ES-I3 (cell line): Measurements from ENCODE around the gene GLT8D2.
"Not testable (repeated sequence)": the region's sequence is repeated elsewhere in the genome, so short reads cannot be mapped to it uniquely, and the experiment has no call there.

Experiments used
- H3K36me3 ChIP-seq: 2 replicates; pipeline ENCODE4 v1.6.1; 2013; ENCODE audit warnings: mild to moderate bottlenecking, low read length, control low read depth, moderate library complexity; ENCODE audit not compliant: insufficient read depth
- H3K4me1 ChIP-seq: 2 replicates; pipeline ENCODE4 v1.6.1; 2013; ENCODE audit warnings: mild to moderate bottlenecking, control low read depth, low read length; ENCODE audit not compliant: insufficient read depth
- H3K9ac ChIP-seq: 2 replicates; pipeline ENCODE4 v1.6.1; 2013; ENCODE audit warnings: low read depth, mild to moderate bottlenecking, low read length, moderate library complexity
- H3K9me3 ChIP-seq: 2 replicates; pipeline ENCODE4 v1.6.1; 2013; ENCODE audit warnings: mild to moderate bottlenecking, low read length, moderate library complexity; ENCODE audit not compliant: control insufficient read depth, insufficient read depth

GLT8D2 gene

DNA sequence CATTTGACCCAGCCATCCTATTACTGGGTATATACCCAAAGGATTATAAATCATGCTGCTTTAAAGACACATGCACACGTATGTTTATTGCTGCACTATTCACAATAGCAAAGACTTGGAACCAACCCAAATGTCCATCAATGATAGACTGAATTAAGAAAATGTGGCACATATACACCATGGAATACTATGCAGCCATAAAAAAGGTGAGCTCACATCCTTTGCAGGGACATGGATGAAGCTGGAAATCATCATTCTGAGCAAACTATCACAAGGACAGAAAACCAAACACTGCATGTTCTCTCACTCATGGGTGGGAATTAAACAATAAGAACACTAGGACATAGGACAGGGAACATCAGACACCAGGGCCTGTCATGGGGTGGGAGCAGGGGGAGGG, 10.2 kb downstream of the GLT8D2 start:
- H3K9me3 ChIP-seq, H3K36me3 ChIP-seq, H3K9ac ChIP-seq, H3K4me1 ChIP-seq: not testable (repeated sequence)

DNA sequence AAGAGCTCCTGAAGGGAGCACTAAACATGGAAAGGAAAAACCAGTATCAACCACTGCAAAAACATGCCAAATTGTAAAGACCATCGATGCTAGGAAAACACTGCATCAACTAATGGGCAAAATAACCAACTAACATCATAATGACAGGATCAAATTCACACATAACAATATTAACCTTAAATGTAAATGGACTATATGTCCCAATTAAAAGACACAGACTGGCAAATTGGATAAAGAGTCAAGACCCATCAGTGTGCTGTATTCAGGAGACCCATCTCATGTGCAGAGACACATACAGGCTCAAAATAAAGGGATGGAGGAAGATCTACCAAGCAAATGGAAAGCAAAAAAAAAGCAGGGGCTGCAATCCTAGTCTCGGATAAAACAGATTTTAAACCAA, 13.8 kb downstream of the GLT8D2 start:
- not testable (repeated sequence) for H3K36me3 ChIP-seq, H3K9me3 ChIP-seq, H3K4me1 ChIP-seq, H3K9ac ChIP-seq

- not testable (repeated sequence) for H3K9ac ChIP-seq, H3K36me3 ChIP-seq, H3K9me3 ChIP-seq, H3K4me1 ChIP-seq
Measured at GRCh38 chr12:104030596-104030995, 19.4 kb downstream of the GLT8D2 start.

GRCh38 chr12:104026841-104027599, 23.0 kb downstream of the GLT8D2 start:
- Histone ChIP-seq H3K9me3 (peaks cover 11% of the 10 kb centered on the region), H3K9ac (no peak overlapping the region), H3K4me1 (no peaks in the 10 kb centered on the region), H3K36me3 (no peaks in the 10 kb centered on the region)

GRCh38 chr12:104025771-104026170, 24.2 kb downstream of the GLT8D2 start:
- Histone ChIP-seq H3K4me1 (no peaks in the 10 kb centered on the region), H3K36me3 (no peaks in the 10 kb centered on the region)

DNA sequence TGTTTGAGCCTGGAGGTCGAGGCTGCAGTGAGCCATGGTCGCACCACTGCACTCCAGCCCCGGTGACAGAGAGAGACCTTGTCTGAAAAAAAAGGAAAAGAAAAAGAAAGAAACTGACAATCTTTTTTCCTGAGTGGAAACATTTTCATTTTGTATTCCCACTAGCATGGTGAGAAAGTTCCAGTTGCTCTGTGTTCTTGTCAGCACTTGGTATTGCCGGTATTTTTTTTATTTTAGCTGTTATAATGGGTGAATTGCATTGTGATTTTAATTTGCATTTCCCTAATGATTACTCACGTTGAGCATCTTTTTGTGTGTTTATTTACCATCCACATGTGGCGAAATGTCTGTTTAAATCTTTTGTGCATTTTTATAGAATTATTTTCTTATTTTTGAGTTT, 25.6 kb downstream of the GLT8D2 start:
- Histone ChIP-seq H3K9ac (no peak overlapping the region), H3K36me3 (no peaks in the 10 kb centered on the region), H3K4me1 (no peaks in the 10 kb centered on the region), H3K9me3 (peaks cover 11% of the 10 kb centered on the region)

More at GRCh38 chr12:104025771-104026170, 24.2 kb downstream of the GLT8D2 start:
- Histone ChIP-seq H3K9ac (no peak overlapping the region), H3K9me3 (peaks cover 11% of the 10 kb centered on the region)

DNA sequence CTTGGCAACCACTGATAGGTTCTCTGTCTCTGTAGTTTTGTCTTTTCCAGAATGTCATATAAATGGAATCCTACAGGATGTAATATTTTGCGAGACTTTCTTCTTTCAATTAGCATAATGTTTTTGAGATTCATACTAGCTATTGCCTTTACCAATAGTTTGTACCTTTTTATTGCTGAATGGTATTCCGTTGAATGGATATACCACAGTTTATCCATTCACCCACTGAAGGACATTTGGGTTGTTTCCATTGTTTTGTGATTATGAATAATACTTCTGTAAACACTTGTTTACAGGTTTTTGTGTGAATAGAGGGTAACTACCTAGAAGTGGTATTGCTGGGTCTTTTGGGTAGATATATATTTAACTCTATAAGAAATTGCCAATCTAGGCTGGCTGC, 26.3 kb downstream of the GLT8D2 start:
- H3K9me3 ChIP-seq = peaks cover 11% of the 10 kb centered on the region

GRCh38 chr12:104022786-104023185, 27.2 kb downstream of the GLT8D2 start:
- Histone ChIP-seq H3K9me3 (peaks cover 11% of the 10 kb centered on the region), H3K36me3 (no peaks in the 10 kb centered on the region), H3K9ac (no peak overlapping the region), H3K4me1 (no peaks in the 10 kb centered on the region)

More for the DNA sequence above, 26.3 kb downstream of the GLT8D2 start:
- H3K9ac ChIP-seq = no peak overlapping the region
- H3K36me3 ChIP-seq = no peaks in the 10 kb centered on the region
- no peaks in the 10 kb centered on the region for H3K4me1 ChIP-seq

DNA sequence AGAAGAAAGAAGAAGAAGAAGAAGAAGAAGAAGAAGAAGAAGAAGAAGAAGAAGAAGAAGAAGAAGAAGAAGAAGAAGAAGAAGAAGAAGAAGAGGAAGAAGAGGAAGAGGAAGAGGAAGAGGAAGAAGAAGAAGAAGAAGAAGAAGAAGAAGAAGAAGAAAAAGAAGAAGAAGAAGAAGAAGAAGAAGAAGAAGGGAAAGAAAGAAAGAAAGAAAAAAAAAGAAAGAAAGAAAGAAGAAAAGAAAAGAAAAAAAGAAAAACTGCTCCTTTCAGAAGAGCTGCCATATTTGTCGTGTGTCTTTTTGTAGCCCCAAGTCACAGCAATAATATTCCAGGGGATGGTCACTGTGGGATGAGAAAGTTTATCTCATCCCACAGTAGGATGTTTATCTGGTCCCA, 28.1 kb downstream of the GLT8D2 start:
- H3K36me3 ChIP-seq, H3K4me1 ChIP-seq, H3K9ac ChIP-seq: not testable (repeated sequence)
- H3K9me3 ChIP-seq = peaks cover 11% of the 10 kb centered on the region

DNA sequence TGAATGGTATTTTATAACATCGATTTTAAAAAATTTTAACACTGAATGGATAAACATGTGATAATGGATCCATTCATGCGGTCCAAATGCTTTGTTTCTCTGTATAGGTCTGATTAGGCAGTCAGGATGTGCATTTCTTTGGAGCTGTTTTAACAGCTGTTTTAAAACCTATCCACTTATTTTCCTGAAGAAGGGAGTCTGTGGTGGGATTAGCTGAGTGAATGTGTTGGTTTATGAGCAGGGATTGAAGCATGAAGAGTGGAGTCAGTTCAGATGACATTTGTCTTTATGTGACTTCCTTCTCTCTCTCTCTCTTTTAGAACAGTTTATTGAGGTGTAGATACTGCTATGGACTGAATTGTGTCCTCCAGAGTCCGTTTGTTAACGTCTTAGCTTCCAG, 37.7 kb downstream of the GLT8D2 start:
- no peaks in the 10 kb centered on the region for H3K4me1 ChIP-seq

DNA sequence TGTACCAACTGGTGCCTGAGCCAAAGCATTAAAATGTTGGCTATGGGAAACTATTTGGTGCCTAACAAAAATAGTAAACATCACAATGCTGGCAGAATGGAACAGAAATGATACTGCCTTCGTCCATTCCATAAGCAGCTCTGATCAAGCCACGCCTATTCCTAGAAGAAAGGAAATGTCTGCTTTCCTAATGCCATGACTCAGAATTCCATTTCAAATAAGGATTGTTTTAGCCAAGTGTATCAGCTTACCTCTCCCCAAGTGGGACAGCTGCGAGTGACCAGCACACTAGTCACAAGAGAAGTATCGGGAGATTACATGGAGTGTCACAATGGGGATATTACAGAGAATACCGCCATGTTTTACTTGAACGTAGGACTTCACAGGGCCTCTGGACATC, 38.7 kb downstream of the GLT8D2 start:
- Histone ChIP-seq H3K9ac (no peak overlapping the region), H3K9me3 (no peaks in the 10 kb centered on the region; the same call in 1 of the 2 replicates), H3K36me3 (no peaks in the 10 kb centered on the region), H3K4me1 (no peaks in the 10 kb centered on the region)

More for the DNA sequence above, 37.7 kb downstream of the GLT8D2 start:
- H3K9me3 ChIP-seq = no peaks in the 10 kb centered on the region
- no peaks in the 10 kb centered on the region for H3K36me3 ChIP-seq
- H3K9ac ChIP-seq = no peak overlapping the region

- no peaks in the 10 kb centered on the region for H3K4me1 ChIP-seq
- H3K36me3 ChIP-seq = no peaks in the 10 kb centered on the region
- no peak overlapping the region for H3K9ac ChIP-seq
- H3K9me3 ChIP-seq = no peaks in the 10 kb centered on the region; the same call in 1 of the 2 replicates
Measured at GRCh38 chr12:104010606-104011169, 39.3 kb downstream of the GLT8D2 start.

- H3K36me3 ChIP-seq = no peaks in the 10 kb centered on the region
- H3K9me3 ChIP-seq = no peaks in the 10 kb centered on the region; the same call in 1 of the 2 replicates
- H3K4me1 ChIP-seq = no peaks in the 10 kb centered on the region
- H3K9ac ChIP-seq = no peak overlapping the region
Measured at GRCh38 chr12:104010121-104010520, 39.9 kb downstream of the GLT8D2 start.

GRCh38 chr12:104006929-104007328, 43.1 kb downstream of the GLT8D2 start:
- Histone ChIP-seq H3K4me1 (no peaks in the 10 kb centered on the region), H3K36me3 (no peaks in the 10 kb centered on the region), H3K9ac (no peak overlapping the region), H3K9me3 (no peaks in the 10 kb centered on the region; the same call in 1 of the 2 replicates)

GRCh38 chr12:104003596-104003995, 46.4 kb downstream of the GLT8D2 start:
- H3K4me1 ChIP-seq = no peaks in the 10 kb centered on the region

More at GRCh38 chr12:104003596-104003995, 46.4 kb downstream of the GLT8D2 start:
- H3K9ac ChIP-seq = no peak overlapping the region
- H3K9me3 ChIP-seq = no peaks in the 10 kb centered on the region; the same call in 1 of the 2 replicates
- no peaks in the 10 kb centered on the region for H3K36me3 ChIP-seq
